HG03025 (cell line): Measurements from ENCODE around the gene M1AP.
A peak's percentile ranks its signal among the peaks of the same experiment; 100 is the strongest.
"Not testable (repeated sequence)": the region's sequence is repeated elsewhere in the genome, so short reads cannot be mapped to it uniquely, and the experiment has no call there.

Source experiments
- ATAC-seq: cut with Tn5 transposase; IDR thresholded peaks from one replicate; pipeline ENCODE4 v1.9.1; 2021; ENCODE audit warnings: mild to moderate bottlenecking, moderate library complexity; ENCODE audit not compliant: unreplicated experiment, low FRiP score

M1AP gene

GRCh38 chr2:74653985-74654882 lies 6.1 kb upstream of the M1AP start, which contains the start of gene SEMA4F:
Gene SEMA4F, plus strand, starts transcription at chr2:74654247. Its CDS starts 130 bp downstream, at chr2:74654377.
- peak; percentile 98 for ATAC-seq

GRCh38 chr2:74653589-74653984 lies 5.5 kb upstream of the M1AP start:
- ATAC-seq = peak; percentile 25

GRCh38 chr2:74646834-74647482 lies 1.2 kb downstream of the M1AP start:
- no peak for ATAC-seq

GRCh38 chr2:74646201-74646600 lies 1.9 kb downstream of the M1AP start:
- no peak for ATAC-seq

GRCh38 chr2:74645344-74645743 lies 2.8 kb downstream of the M1AP start:
- ATAC-seq = no peak

GRCh38 chr2:74639550-74639949 lies 8.6 kb downstream of the M1AP start:
- ATAC-seq = no peak

- no peak for ATAC-seq
Observed at GRCh38 chr2:74632939-74633312, 15.2 kb downstream of the M1AP start.

GRCh38 chr2:74632209-74632938 lies 15.8 kb downstream of the M1AP start:
- no peak for ATAC-seq

- ATAC-seq = not testable (repeated sequence)
Observed at GRCh38 chr2:74630454-74630853, 17.7 kb downstream of the M1AP start.

- no peak for ATAC-seq
Observed at GRCh38 chr2:74628538-74629105, 19.5 kb downstream of the M1AP start.

- ATAC-seq = no peak
Observed at GRCh38 chr2:74625658-74626425, 22.3 kb downstream of the M1AP start.

GRCh38 chr2:74620671-74621070 lies 27.5 kb downstream of the M1AP start:
- ATAC-seq = no peak

GRCh38 chr2:74619651-74620297 lies 28.4 kb downstream of the M1AP start:
- ATAC-seq = no peak

GRCh38 chr2:74618410-74619083 lies 29.6 kb downstream of the M1AP start:
- ATAC-seq = no peak

- ATAC-seq = no peak
Observed at GRCh38 chr2:74617122-74617521, 31.0 kb downstream of the M1AP start.

- ATAC-seq = no peak
Observed at GRCh38 chr2:74606927-74607326, 41.2 kb downstream of the M1AP start.

GRCh38 chr2:74603282-74604000 lies 44.7 kb downstream of the M1AP start:
- ATAC-seq = no peak

GRCh38 chr2:74602586-74603281 lies 45.4 kb downstream of the M1AP start:
- no peak for ATAC-seq
